HG02870 (cell line): Measurements from ENCODE around the gene NUCKS1.

ENCODE experiments used
- ATAC-seq: cut with Tn5 transposase; IDR thresholded peaks from one replicate; pipeline ENCODE4 v1.9.1; 2021; ENCODE audit warnings: mild to moderate bottlenecking, moderate library complexity; ENCODE audit not compliant: unreplicated experiment

The NUCKS1 gene

GRCh38 chr1:205672395-205672889, 77.5 kb downstream of the NUCKS1 start:
- no peak for ATAC-seq

- no peak for ATAC-seq
These were observed 79.2 kb downstream of the NUCKS1 start for GRCh38 chr1:205670611-205671430.

DNA sequence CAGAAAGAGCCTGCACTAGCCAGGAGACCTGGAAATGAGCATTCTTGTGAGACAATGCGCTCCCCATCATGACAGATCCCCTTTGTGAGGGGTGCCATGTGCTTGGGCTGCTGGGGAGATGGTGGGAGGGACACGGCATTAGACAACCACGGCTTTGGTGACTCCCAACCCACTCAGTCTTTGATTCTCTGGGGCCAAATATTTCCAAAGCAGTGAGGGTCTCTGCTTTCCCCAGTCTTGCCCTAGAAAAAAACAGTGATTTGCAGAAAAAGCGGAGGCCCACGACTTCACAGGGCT, 79.9 kb downstream of the NUCKS1 start:
- no peak for ATAC-seq

GRCh38 chr1:205669341-205670149, 80.4 kb downstream of the NUCKS1 start:
- ATAC-seq = peak; percentile 25

GRCh38 chr1:205668951-205669340, 81.0 kb downstream of the NUCKS1 start:
- peak; percentile 45 for ATAC-seq

- ATAC-seq = no peak
These were observed 81.9 kb downstream of the NUCKS1 start for GRCh38 chr1:205667909-205668643.

DNA sequence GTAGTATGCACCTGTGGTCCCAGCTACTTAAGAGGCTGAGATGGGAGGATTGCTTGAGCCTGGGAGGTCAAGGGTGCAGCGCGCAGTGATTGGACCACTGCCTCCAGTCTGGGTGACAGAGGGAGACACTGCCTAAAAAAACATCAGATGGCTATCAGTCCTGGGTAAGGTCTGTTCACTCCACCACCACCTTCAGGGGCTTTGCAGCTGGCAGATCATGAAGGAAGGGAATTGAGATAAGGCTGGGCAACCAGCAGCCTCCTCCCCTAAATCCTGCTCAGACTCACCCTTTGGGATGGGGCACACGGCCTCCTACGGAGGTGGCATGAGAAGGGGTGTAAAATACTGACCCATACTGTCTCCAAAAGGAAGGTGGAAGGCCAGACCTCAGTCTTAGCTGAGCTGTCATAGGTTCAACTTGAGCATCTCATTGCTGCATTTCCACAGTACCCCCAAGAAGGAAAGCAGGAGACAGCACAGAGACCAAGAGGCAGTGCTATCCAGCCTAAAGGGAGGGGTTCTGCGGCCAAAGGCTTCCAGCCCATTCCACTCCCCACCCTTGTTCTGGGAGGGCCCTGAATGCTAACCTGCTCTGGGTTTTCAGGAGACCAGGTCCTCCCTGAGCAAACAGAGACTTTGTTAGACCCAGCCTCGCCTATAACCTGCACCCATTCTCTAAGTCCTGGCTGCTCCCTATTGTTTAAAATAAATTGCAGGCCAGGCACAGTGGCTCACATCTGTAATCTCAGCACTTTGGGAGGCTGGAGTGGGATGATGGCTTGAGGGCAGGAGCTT, 83.4 kb downstream of the NUCKS1 start:
- ATAC-seq = no peak

- no peak for ATAC-seq
These were observed 84.6 kb downstream of the NUCKS1 start for GRCh38 chr1:205665201-205666045.

DNA sequence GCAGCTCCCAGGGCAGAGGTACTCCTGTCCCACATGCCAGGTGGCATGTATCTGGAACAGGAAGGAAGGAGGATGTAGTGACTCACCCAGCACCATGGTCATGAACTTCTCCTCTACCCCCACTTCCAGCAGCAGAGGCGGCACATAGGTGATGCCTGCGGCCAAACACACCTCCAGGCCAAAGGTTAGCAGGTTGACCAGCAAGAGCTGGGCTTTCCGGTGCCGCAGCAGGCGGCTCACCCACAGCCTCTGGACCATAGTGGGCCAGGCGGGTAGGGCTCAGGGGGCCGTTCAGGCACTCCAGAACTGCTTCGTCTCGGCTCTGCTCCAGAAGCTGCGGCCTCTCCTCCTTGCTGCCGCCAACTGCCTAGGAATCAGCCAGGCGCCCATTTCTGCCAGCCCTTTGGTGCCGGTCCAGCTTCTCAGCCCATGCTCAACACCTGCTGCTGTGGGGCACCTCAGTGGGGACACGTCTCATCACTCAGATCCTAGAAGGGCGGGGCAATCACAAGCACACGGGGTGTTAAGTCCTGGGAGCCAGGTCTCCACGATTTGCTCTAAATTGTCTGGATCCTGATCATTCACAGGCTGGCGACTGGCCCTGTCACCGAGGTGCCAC, 85.5 kb downstream of the NUCKS1 start:
- ATAC-seq = no peak

DNA sequence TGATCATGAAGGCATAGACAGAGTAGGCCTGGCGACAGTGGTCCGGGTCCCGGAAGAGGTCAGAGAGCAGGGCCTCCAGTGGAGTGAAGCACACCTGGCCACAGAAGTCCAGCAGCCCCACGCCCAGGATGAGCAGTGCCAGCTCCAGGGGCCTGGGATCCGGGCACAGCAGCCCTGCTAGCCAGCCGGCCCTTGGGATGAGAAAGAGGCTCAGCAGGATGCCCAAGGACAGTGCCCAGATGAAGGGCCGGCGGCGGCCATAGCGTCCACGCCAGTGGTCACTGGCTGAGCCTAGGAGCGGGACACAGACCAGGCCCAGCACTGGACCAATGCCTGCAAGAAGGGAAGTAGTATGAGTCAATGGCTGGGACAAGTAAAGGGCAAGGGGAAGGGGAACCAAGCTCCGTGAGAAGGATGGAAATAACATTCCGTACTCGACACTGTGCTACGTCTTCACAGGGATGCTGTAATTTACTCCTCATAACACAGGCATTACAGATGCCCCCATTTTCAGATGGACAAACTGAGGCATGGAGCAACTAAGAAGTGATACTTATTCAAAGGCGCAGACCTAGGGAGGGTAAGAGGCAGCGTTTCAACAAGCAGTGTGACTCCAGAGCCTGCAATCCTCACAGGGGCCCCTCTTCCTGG, 86.6 kb downstream of the NUCKS1 start:
- no peak for ATAC-seq
